Fibroblast of lung (primary cell): ENCODE data around the gene C11orf24. TPM values are rescaled to one million over a fixed set of nuclear protein-coding genes. Genes with fewer than 3 reads are reported as not detected.
"Not testable (repeated sequence)": the region's sequence is repeated elsewhere in the genome, so short reads cannot be mapped to it uniquely, and the experiment has no call there.

Source experiments
- DNase-seq, 2 donors: peaks; one replicate each; pipeline versions ENCODE4 v3.0.0 to v3.0.0-alpha.2; 2010; ENCODE audit warnings: low read depth in 2 of 2
- H2AFZ ChIP-seq: 2 replicates; pipeline ENCODE4 v1.5.1; 2012; ENCODE audit warnings: low read length, control low read depth, inconsistent platforms
- H3K27ac ChIP-seq: 2 replicates; pipeline ENCODE4 v1.5.1; 2011; ENCODE audit warnings: low read length, control low read depth; ENCODE audit not compliant: insufficient read depth
- H3K27me3 ChIP-seq: 2 replicates; pipeline ENCODE4 v1.5.1; 2011; ENCODE audit warnings: mild to moderate bottlenecking, low read length; ENCODE audit not compliant: control insufficient read depth, insufficient read depth
- H3K36me3 ChIP-seq: 2 replicates; pipeline ENCODE4 v1.5.1; 2011; ENCODE audit warnings: low read length; ENCODE audit not compliant: control insufficient read depth, insufficient read depth
- H3K4me1 ChIP-seq: 2 replicates; pipeline ENCODE4 v1.5.1; 2011; ENCODE audit warnings: low read length; ENCODE audit not compliant: control insufficient read depth, insufficient read depth; ENCODE audit errors: extremely low read depth
- H3K4me2 ChIP-seq: 2 replicates; pipeline ENCODE4 v1.5.1; 2011; ENCODE audit warnings: low read length, control low read depth; ENCODE audit not compliant: insufficient read depth; ENCODE audit errors: extremely low read depth
- H3K4me3 ChIP-seq, 4 experiments: fragments of 200-600 bp in 1 of 4; sonication (generic) in 1 of 4; replicated peaks in 1 of 4; 2 replicates each; pipeline ENCODE4 v1.5.1; 2011 to 2016; ENCODE audit warnings: low read length in 4 of 4, low read depth in 3 of 4, mild to moderate bottlenecking in 3 of 4, control low read depth in 2 of 4, inconsistent platforms in 1 of 4, mixed read lengths in 1 of 4; ENCODE audit not compliant: insufficient read depth in 1 of 4; ENCODE audit errors: control extremely low read depth in 1 of 4
- H3K79me2 ChIP-seq: 2 replicates; pipeline ENCODE4 v1.5.1; 2012; ENCODE audit warnings: mild to moderate bottlenecking, low read length, inconsistent platforms; ENCODE audit not compliant: control insufficient read depth, insufficient read depth
- H3K9ac ChIP-seq: 2 replicates; pipeline ENCODE4 v1.5.1; 2011; ENCODE audit warnings: mild to moderate bottlenecking, low read length, control low read depth; ENCODE audit not compliant: insufficient read depth
- H3K9me3 ChIP-seq: 2 replicates; pipeline ENCODE4 v1.5.1; 2012; ENCODE audit warnings: low read depth, low read length; ENCODE audit not compliant: control insufficient read depth, insufficient read depth
- H4K20me1 ChIP-seq: 2 replicates; pipeline ENCODE4 v1.5.1; 2011; ENCODE audit warnings: low read length; ENCODE audit not compliant: control insufficient read depth, insufficient read depth; ENCODE audit errors: extremely low read depth
- CTCF ChIP-seq, 2 donors: IDR thresholded peaks in 1 of 2; conservative IDR thresholded peaks in 1 of 2; 1 replicate in 1 of 2; 2 replicates in 1 of 2; pipeline ENCODE4 v1.5.1; 2011 to 2012; ENCODE audit warnings: low read length in 2 of 2, control low read depth in 1 of 2, inconsistent platforms in 1 of 2, low read depth in 1 of 2, mild to moderate bottlenecking in 1 of 2
- EZH2 ChIP-seq: IDR thresholded peaks from 2 replicates; pipeline ENCODE4 v1.5.1; 2012; ENCODE audit warnings: low read length, control low read depth, mild to moderate bottlenecking; ENCODE audit errors: missing control alignments
- polyA plus RNA-seq, 2 donors: library from polyadenylated mRNA; depleted of rRNA in 1 of 2; stranded (reverse) in 1 of 2; unstranded in 1 of 2; fragments of >200 nt; gene quantifications; 2 replicates each; pipeline ENCODE4 v1.2.1, GENCODE V29; 2011 to 2012; ENCODE audit warnings: missing spikeins in 1 of 2
- total RNA-seq: library from RNA; depleted of rRNA; stranded (reverse); fragments of >200 nt; gene quantifications from 2 replicates; pipeline ENCODE4 v1.2.1, GENCODE V29; 2014

C11orf24 gene
- total and polyA plus RNA-seq, 2 donors (not counting 1 experiment from before 2014, with no cell fraction given), result 25.4 to 45.6 TPM

DNA sequence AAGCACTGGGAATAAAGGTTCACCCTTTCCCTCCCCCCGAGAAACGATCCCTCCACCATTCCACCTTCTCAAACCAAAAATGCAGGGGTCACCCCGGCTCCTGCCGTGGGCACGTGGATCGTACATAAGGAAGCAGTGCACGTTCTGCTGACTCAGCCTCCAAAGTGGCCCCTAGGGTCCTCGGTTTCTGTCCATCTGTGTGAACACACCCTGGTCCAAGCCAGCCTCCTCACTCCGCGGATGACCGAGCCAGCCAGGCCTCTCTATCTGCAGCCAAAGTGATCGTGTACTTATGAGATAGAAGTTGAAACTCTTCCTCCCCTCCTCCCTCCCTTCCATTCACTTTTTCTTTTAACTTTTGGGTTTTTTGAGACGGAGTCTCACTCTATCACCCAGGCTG is 16.2 kb downstream of the C11orf24 start:
- H3K79me2 ChIP-seq, result no peaks in the 10 kb centered on the region
- H3K4me2 ChIP-seq, result no peak overlapping the region
- TF ChIP-seq CTCF (conservative IDR thresholded peaks at IDR 0.05 in 1 of 2, IDR thresholded peaks at IDR 0.05 in 1 of 2; ENCODE audit: low read depth in 1 of 2, low read length in 2 of 2), result no peak
- TF ChIP-seq EZH2, result no peak
- H2AFZ ChIP-seq, result no peak overlapping the region
- H3K27me3 ChIP-seq, result peaks cover 3% of the 10 kb centered on the region
- no peak overlapping the region for H3K9ac ChIP-seq
- no peak for DNase-seq
- H3K36me3 ChIP-seq, result no peaks in the 10 kb centered on the region
- H3K27ac ChIP-seq, result no peak overlapping the region
- no peak overlapping the region for H3K4me3 ChIP-seq
- H4K20me1 ChIP-seq, result no peaks in the 10 kb centered on the region
- H3K4me1 ChIP-seq, result peaks cover 13% of the 10 kb centered on the region
- H3K9me3 ChIP-seq, result no peaks in the 10 kb centered on the region

DNA sequence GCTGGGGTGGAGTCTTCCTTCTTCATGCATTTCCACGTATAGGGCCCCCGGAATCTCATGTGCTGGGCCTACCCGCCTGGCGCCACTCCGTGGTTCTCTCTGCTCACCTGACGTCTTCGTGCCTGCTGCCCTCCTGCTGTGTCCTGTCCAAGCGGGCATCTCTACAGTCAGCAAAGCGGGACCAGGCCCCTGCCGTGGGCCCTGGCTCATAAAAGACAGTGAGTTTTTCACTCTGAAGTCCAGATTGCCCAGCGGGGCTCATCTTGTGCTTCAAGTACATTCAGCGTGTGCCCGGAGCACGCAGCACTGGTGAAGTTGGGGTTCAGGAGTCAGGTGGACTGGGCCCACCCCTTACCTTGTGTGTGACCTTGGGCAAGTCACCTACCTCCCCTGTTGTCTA is 17.4 kb downstream of the C11orf24 start:
- no peaks in the 10 kb centered on the region for H3K9me3 ChIP-seq
- TF ChIP-seq CTCF (conservative IDR thresholded peaks at IDR 0.05 in 1 of 2, IDR thresholded peaks at IDR 0.05 in 1 of 2; ENCODE audit: low read depth in 1 of 2, low read length in 2 of 2), result no peak
- TF ChIP-seq EZH2, result no peak
- no peak for DNase-seq
- peaks cover 3% of the 10 kb centered on the region for H3K27me3 ChIP-seq
- no peak overlapping the region for H3K9ac ChIP-seq
- H2AFZ ChIP-seq, result no peak overlapping the region
- no peaks in the 10 kb centered on the region for H3K36me3 ChIP-seq
- no peaks in the 10 kb centered on the region for H4K20me1 ChIP-seq
- no peak overlapping the region for H3K4me3 ChIP-seq
- no peaks in the 10 kb centered on the region for H3K79me2 ChIP-seq
- no peak overlapping the region for H3K4me2 ChIP-seq
- no peak overlapping the region for H3K27ac ChIP-seq
- peaks cover 13% of the 10 kb centered on the region for H3K4me1 ChIP-seq

GRCh38 chr11:68251765-68252164 is 20.0 kb downstream of the C11orf24 start:
- H3K36me3 ChIP-seq, result no peaks in the 10 kb centered on the region
- no peak overlapping the region for H3K9ac ChIP-seq
- no peak overlapping the region for H3K4me3 ChIP-seq
- H3K4me2 ChIP-seq, result no peak overlapping the region
- no peaks in the 10 kb centered on the region for H3K79me2 ChIP-seq
- no peak for DNase-seq
- H3K9me3 ChIP-seq, result no peaks in the 10 kb centered on the region
- TF ChIP-seq EZH2 (no peak), CTCF (conservative IDR thresholded peaks at IDR 0.05 in 1 of 2, IDR thresholded peaks at IDR 0.05 in 1 of 2; ENCODE audit: low read depth in 1 of 2, low read length in 2 of 2) (no peak)
- no peak overlapping the region for H3K27ac ChIP-seq
- peaks cover 3% of the 10 kb centered on the region for H3K27me3 ChIP-seq
- peaks cover 6% of the 10 kb centered on the region for H3K4me1 ChIP-seq
- H4K20me1 ChIP-seq, result no peaks in the 10 kb centered on the region
- no peak overlapping the region for H2AFZ ChIP-seq

DNA sequence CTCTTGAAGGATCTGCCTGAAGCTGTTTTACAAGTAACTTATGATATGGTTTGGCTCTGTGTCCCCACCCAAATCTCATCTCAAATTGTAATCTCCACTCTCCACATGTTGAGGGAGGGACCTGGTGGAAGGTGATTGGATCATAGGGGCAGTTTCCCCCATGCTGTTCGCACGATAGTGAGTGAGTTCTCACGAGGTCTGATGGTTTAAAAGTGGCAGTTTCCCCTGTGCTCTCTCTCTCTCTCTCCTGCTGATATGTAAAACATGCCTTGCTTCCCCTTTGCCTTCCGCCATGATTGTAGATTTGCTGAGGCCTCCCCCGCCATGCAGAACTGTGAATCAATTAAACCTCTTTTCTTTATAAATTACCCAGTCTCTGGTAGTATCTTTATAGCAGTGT is 26.9 kb downstream of the C11orf24 start:
- H2AFZ ChIP-seq, H3K4me3 ChIP-seq, H3K27me3 ChIP-seq: not testable (repeated sequence)

GRCh38 chr11:68243847-68244246 is 27.9 kb downstream of the C11orf24 start:
- H3K4me2 ChIP-seq, H3K79me2 ChIP-seq, H3K9me3 ChIP-seq, H3K9ac ChIP-seq, H3K36me3 ChIP-seq, H3K4me3 ChIP-seq, DNase-seq, H3K27ac ChIP-seq, H3K27me3 ChIP-seq, H3K4me1 ChIP-seq, H2AFZ ChIP-seq, H4K20me1 ChIP-seq: not testable (repeated sequence)

More for the DNA sequence above, 26.9 kb downstream of the C11orf24 start:
- H3K4me2 ChIP-seq, H3K79me2 ChIP-seq, H3K36me3 ChIP-seq, H3K4me1 ChIP-seq, H3K9ac ChIP-seq, DNase-seq, H3K9me3 ChIP-seq, H3K27ac ChIP-seq, H4K20me1 ChIP-seq: not testable (repeated sequence)
